ENCODE data around the gene MRGPRE. TPM values are rescaled to one million over a fixed set of nuclear protein-coding genes. Genes with fewer than 3 reads are reported as not detected.

MRGPRE gene
- polyA plus RNA-seq, 1 donor (not counting 4 experiments of a cell fraction or from before 2014, with no cell fraction given) = not detected

GRCh38 chr11:3206156-3206921, 25.9 kb downstream of the MRGPRE start:
- Histone ChIP-seq H4K20me1 (ENCODE audit: control insufficient read depth, extremely low read depth, insufficient read depth, low read length) (no peaks in the 10 kb centered on the region), H3K9me3 (ENCODE audit: control insufficient read depth, low read depth, low read length) (no peaks in the 10 kb centered on the region), H3K27ac (ENCODE audit: control insufficient read depth, insufficient read depth, low read length) (no peak overlapping the region), H3K4me3 (ENCODE audit: control insufficient read depth in 2 of 3, extremely low read depth in 1 of 3, insufficient read depth in 2 of 3, low read depth in 1 of 3, low read length in 3 of 3) (no peak overlapping the region), H3K27me3 (ENCODE audit: control insufficient read depth, extremely low read depth, insufficient read depth, low read length) (peaks cover 51% of the 10 kb centered on the region), H3K9ac (ENCODE audit: control insufficient read depth, extremely low read depth, insufficient read depth, low read length) (no peak overlapping the region), H3K4me2 (ENCODE audit: control insufficient read depth, extremely low read depth, insufficient read depth, low read depth, low read length) (no peak overlapping the region), H3K4me1 (ENCODE audit: control insufficient read depth, extremely low read depth, insufficient read depth, low read length) (no peaks in the 10 kb centered on the region), H3K36me3 (ENCODE audit: control insufficient read depth in 2 of 2, extremely low read depth in 1 of 2, insufficient read depth in 2 of 2, low read length in 2 of 2) (no peaks in the 10 kb centered on the region), H2AFZ (ENCODE audit: control insufficient read depth, low read length) (no peak overlapping the region), H3K79me2 (ENCODE audit: control insufficient read depth, insufficient read depth, low read length) (no peaks in the 10 kb centered on the region), H3K9me1 (ENCODE audit: control insufficient read depth, extremely low read depth, insufficient read depth, low read length) (no peaks in the 10 kb centered on the region)
- DNase-seq (ENCODE audit: low read depth, low spot score) = no peak
- dilution Hi-C loops (cut with MboI; ENCODE audit: extremely low pct_ligation_motif_present, low sequenced_read_pairs) = no loop called here
- FAIRE-seq = no peak
- no peak for TF ChIP-seq EZH2 (IDR thresholded peaks at IDR 0.05; ENCODE audit: low read length)
- TF ChIP-seq CTCF (optimal IDR thresholded peaks at IDR 0.05 in 1 of 3, IDR thresholded peaks at IDR 0.05 in 1 of 3, conservative IDR thresholded peaks at IDR 0.05 in 1 of 3; ENCODE audit: extremely low read depth in 1 of 3, insufficient read depth in 2 of 3, low read length in 3 of 3) = no peak

GRCh38 chr11:3205261-3206155, 26.7 kb downstream of the MRGPRE start:
- TF ChIP-seq EZH2 (IDR thresholded peaks at IDR 0.05; ENCODE audit: low read length) (no peak), CTCF (optimal IDR thresholded peaks at IDR 0.05 in 1 of 3, IDR thresholded peaks at IDR 0.05 in 1 of 3, conservative IDR thresholded peaks at IDR 0.05 in 1 of 3; ENCODE audit: extremely low read depth in 1 of 3, insufficient read depth in 2 of 3, low read length in 3 of 3) (no peak)
- H3K27me3 ChIP-seq (ENCODE audit: control insufficient read depth, extremely low read depth, insufficient read depth, low read length) = peaks cover 60% of the 10 kb centered on the region

More at GRCh38 chr11:3205261-3206155, 26.7 kb downstream of the MRGPRE start:
- Histone ChIP-seq H3K27ac (ENCODE audit: control insufficient read depth, insufficient read depth, low read length) (no peak overlapping the region), H3K9me1 (ENCODE audit: control insufficient read depth, extremely low read depth, insufficient read depth, low read length) (no peaks in the 10 kb centered on the region), H3K79me2 (ENCODE audit: control insufficient read depth, insufficient read depth, low read length) (no peaks in the 10 kb centered on the region), H3K36me3 (ENCODE audit: control insufficient read depth in 2 of 2, extremely low read depth in 1 of 2, insufficient read depth in 2 of 2, low read length in 2 of 2) (no peaks in the 10 kb centered on the region), H4K20me1 (ENCODE audit: control insufficient read depth, extremely low read depth, insufficient read depth, low read length) (no peaks in the 10 kb centered on the region), H3K9me3 (ENCODE audit: control insufficient read depth, low read depth, low read length) (no peaks in the 10 kb centered on the region), H3K4me1 (ENCODE audit: control insufficient read depth, extremely low read depth, insufficient read depth, low read length) (no peaks in the 10 kb centered on the region), H3K4me3 (ENCODE audit: control insufficient read depth in 2 of 3, extremely low read depth in 1 of 3, insufficient read depth in 2 of 3, low read depth in 1 of 3, low read length in 3 of 3) (no peak overlapping the region), H3K9ac (ENCODE audit: control insufficient read depth, extremely low read depth, insufficient read depth, low read length) (no peak overlapping the region), H3K4me2 (ENCODE audit: control insufficient read depth, extremely low read depth, insufficient read depth, low read depth, low read length) (no peak overlapping the region), H2AFZ (ENCODE audit: control insufficient read depth, low read length) (no peak overlapping the region)
- no peak for FAIRE-seq
- dilution Hi-C loops (cut with MboI; ENCODE audit: extremely low pct_ligation_motif_present, low sequenced_read_pairs) = no loop called here
- no peak for DNase-seq (ENCODE audit: low read depth, low spot score)

All from keratinocyte (primary cell).